Stimulated activated CD4-positive, alpha-beta T cell treated with anti-CD3 and anti-CD28 coated beads, Interleukin-12 subunit alpha, Interleukin-12 subunit beta, amount 100 ng/mL, for 24 hours (primary cell): Measurements from ENCODE around the gene P4HB.
"Not testable (repeated sequence)": the region's sequence is repeated elsewhere in the genome, so short reads cannot be mapped to it uniquely, and the experiment has no call there.

Source experiments
- DNase-seq, 2 experiments: peaks; one replicate each; pipeline ENCODE4 v3.0.0-alpha.2; 2020; ENCODE audit warnings: low read depth in 2 of 2

P4HB gene

GRCh38 chr17:81846743-81847689 lies 13.3 kb downstream of the P4HB start:
- DNase-seq, result no peak

DNA sequence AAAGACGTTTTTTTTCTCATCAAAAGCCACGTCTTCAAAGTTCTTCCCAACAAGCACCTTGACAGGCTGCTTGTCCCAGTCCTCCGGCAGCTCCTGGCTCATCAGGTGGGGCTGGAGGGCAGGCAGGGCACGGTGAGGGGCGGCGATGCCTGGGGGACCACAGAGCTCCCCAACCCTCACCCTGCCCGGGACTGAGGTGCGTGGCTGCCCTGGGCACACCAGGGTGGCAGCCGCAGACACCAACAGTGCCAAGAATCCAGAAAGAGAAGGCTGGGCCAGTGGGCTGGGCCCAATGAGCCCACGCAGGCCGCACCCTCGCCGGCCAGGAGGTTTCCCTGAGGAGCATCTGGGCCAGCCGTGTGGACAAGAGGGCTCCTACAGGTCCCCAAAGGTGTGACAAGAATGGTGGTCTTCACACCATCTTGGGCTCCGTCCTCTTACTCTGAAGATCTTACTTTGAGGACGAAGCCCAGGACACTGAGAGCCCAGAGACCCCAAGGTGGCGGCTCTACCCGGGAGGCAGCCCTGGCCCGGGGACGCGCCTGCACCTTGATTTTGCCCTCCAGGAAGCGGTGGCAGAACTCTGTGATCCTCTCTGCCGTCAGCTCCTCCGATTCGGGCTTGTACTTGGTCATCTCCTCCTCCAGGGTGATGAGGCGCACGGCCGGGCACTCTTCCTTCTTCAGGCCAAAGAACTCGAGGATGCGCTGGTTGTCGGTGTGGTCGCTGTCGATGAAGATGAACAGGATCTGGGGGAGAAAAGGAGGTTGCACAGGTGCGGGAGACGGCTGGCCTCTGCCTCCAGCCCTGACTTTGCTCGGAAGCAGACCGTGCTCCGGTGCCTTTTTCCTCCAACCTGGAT lies 14.2 kb downstream of the P4HB start:
- no peak for DNase-seq

DNA sequence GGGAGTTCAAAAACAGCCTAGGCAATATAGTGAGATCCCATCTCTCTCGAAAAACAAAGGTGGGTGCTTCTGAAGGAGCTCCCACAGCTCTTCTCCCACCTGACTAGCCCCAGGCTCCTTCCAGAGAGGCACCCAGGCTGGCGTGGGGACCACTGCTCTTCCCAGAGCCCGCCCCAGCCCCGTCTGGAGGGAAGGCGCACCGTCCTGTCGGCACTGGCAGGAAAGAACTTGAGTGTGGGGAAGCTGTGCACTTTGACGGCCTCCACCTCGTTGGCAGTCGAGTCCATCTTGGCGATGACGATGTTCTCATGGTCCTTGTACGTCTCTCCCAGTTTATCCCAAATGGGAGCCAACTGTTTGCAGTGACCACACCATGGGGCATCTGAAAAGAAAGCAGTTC lies 15.0 kb downstream of the P4HB start:
- no peak for DNase-seq

DNA sequence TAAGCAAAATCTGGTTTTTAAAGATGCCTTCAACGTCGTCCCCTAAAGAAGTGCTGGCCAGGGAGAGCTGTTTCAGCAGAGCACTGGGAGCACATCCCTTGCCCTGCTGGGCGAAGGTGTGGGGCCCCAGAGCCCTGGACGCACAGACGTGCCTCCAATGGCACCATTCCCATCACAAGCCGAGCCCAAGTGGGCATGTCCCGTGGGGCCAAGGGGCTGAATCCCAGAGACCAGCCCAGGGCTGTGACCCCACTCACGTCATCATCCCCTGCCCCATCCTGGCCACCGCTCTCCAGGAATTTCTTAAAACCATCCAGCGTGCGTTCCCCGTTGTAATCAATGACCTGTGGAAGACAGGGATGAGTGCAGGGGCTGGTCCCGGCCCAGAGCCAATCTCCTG lies 15.4 kb downstream of the P4HB start:
- no peak for DNase-seq

DNA sequence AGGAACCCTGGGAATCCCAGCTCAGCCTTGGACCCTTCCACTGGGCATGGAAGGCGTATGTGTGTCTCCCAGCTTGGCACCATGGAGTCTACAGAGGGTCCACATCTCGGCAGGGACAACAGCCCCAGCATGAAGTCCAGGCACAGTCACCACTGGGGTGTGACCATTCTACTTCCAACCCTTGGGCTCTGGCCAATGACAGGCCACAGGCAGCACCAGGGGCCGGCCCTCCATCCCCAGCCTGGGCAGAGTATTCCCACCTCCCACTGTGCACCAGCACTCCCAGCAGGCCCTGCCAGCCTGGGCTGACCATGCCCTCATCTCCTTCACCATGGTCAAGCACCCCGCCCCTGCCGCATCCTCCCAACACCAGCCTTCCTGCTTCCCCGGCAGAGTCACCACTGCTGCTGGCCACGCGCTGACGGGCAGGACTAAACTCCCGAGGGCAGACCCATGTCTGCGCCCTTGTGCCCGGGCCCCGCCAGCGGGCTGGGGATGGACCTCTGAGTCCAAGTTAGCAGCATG lies 15.9 kb downstream of the P4HB start:
- no peak for DNase-seq

GRCh38 chr17:81843713-81844326 lies 16.5 kb downstream of the P4HB start:
- DNase-seq, result no peak

DNA sequence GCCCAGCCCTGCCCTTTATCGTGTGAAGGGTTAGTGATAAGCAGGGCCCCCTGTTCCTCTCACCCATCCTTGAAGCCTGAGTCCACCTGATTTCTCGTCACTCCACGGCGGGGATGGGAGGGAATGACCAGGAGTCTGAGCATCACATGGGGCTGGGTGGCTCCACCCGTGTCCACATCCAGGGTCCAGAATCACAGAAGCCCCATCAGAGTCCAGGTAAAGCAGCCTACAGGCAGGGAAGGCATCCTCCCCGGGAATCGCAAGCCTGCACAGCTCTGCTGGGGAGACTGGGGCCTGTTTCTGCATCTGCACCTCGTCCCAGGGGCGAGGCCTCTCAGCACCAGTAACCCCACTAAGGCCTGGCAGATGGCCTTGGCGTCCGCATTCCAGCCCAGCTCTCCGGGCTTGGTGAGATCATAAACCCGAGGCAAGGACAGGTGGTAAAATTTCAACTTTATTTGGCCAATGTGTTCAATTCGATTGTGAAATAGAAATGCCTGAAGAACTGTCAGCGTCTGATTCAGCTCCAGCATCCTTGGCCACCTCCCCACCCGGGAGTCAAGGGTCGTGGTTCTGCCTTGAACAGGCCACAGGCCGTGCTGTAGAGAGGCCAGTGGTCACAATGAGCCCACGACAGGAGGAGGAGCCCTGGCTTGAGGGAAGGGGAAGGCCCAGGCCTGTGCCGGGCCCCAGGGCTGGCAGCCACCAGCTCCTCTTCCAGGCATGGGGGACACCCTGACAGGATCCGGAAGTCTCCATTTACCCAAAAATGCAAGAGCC lies 17.4 kb downstream of the P4HB start:
- DNase-seq, result no peak

DNA sequence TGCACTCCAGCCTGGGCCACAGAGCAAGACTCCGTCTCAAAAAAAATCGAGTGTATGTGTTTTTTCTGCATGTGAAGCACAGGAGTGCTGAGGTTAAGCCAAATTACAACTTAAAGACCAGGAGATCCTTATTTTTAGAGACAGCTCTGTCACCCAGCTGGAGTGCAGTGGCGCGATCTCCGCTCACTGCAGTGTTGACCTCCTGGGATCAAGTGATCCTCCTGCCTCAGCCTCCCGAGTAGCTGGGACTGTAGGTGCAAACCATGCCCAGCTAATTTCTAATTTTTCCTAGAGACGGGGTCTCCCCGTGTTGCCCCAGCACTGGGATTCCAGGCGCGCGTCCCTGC lies 18.0 kb downstream of the P4HB start:
- DNase-seq, result no peak

DNA sequence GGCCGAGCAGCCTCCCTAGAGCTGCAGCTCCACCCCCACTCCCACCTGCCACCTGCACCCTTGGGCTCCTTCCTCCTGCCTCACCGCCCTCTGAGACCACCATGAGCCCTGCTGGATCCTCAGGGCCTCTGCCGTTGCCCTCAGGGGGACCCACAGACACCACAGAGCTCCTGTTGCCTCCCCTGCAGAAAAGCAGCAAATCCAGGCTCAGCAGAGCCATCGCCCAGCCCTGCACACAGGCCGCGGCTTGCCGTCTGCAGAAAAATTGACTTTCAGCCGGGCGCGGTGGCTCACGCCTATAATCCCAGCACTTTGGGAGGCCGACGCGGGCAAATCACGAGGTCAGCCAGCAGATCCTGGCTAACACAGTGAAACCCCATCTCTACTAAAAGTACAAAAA lies 18.5 kb downstream of the P4HB start:
- DNase-seq, result no peak

GRCh38 chr17:81840826-81841778 lies 19.2 kb downstream of the P4HB start:
- DNase-seq, result no peak

GRCh38 chr17:81840059-81840458 lies 20.3 kb downstream of the P4HB start:
- not testable (repeated sequence) for DNase-seq

GRCh38 chr17:81839301-81839700 lies 21.0 kb downstream of the P4HB start:
- no peak for DNase-seq

- no peak for DNase-seq
Observed at GRCh38 chr17:81838753-81839255, 21.5 kb downstream of the P4HB start.

GRCh38 chr17:81837641-81838040 lies 22.7 kb downstream of the P4HB start:
- DNase-seq, result no peak

DNA sequence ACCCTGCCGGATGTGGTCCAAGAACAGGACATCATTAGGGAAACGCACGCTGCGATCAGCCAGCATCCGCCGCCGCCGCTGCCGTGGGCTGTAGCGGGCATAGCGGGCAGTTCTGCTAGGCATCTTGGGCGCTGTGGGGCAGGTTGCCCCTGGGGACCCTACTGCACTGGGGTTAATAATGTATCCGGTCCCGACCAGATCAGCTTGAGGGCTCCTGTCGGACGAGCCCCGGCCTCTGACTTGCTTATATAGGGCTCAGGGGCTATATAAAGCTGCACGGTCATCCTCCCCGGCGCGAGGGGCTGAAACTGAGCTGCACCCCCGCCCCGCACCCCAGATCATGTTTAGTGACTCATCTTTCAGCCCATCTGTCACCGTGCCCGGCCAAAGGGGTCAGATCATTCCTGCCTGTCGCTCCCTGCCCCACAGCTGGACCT lies 25.5 kb downstream of the P4HB start, which contains the start of gene PPP1R27:
Gene PPP1R27 (minus strand): TSS at position 220 of the 437 bp plus-strand sequence. CDS start 97 bp downstream, at position 123.
- no peak for DNase-seq

DNA sequence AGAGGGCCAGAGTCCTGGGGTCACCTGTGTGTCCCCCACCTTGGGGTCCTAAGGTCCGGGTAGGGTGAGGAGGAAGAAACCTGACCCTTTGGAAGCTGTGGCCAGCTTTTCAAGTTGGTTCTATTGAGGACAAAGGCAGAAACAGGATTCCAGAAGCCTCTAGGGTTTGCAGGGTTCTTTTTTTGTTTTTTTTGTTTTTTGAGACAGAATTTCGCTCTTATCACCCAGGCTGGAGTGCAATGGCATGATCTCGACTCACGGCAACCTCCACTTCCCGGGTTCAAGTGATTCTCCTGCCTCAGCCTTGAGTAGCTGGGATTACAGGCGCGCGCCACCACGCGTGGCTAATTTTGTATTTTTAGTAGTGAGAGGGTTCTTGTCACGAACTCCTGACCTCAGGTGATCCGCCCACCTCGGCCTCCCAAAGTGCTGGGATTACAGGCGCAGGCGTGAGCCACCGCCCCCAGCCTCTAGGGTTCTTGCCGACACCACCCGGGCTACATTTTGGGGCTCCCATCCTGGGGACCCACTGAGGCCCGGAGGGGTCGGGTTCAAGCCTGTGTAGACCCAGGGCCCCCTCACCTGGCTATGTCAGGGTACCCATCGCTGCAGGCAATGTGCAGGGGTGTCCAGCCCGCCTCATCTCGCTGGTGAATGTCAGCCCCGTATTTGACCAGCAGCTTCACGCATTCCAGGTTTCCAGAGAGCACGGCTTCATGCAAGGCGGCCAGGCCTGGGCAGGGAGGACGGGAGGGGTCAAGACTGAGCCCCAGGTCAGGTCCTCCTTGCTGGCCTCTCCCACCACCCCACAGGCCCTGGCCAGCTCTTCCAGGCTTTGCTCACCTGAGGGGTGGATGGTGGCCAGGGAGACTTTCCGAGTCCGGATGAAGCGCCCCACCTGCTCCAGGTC lies 26.2 kb downstream of the P4HB start:
- DNase-seq, result no peak

DNA sequence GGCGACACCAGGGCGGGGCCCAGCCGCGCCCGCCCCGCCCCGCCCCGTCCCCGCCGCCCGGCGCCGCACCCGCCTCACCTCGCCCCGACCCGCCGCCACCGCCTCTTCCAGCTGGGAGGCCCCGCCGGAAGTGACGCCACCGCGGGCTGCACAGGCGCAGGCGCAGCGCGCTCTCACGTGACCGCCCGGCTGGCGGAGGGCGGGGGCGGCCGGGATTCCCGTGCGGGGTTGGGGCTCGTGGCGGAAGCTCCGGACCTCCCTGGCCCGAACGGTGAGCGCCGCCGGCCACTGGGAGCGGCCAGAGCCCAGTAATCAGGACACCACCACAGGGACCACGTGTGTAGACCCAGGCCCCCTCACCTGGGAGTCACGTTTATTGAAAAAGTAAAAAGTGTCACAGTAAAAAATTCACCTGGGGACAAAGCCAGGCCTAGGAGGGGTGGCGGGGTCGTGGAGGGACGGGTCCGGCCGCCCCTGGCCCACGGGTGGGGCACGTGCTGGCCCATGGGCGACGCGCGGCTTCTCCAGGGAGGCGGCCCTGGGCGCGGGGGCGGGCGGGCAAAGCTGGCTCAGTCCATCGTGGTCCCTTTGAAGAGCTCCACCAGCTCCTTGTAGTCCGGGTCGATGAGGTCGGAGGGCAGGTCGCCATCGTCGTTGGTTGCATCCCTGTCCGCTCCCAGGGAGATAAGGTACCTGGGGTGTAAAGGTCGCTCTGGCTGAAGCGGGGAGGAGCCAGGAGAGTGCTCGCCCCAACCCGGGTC lies 27.0 kb downstream of the P4HB start, which contains the start of gene MCRIP1:
Gene MCRIP1 (minus strand): TSS at position 132 of the 761 bp plus-strand sequence. CDS start 8,785 bp downstream, outside the sequence.
- DNase-seq, result peak; percentile 91 to 95
